Esophagus muscularis mucosa (tissue), 4 donors: ENCODE data around the gene PRR23E. TPM values are rescaled to one million over a fixed set of nuclear protein-coding genes. Genes with fewer than 3 reads are reported as not detected.

Experiments used
- DNase-seq: peaks from one replicate; pipeline ENCODE4 v3.0.0-alpha.2; 2017; ENCODE audit errors: extremely low spot score
- H3K27ac ChIP-seq, 4 donors: fragments of 200-600 bp; sonication (generic); replicated peaks in 1 of 4; 1 replicate in 3 of 4; 2 replicates in 1 of 4; pipeline ENCODE4 v1.5.1; 2016 to 2019; ENCODE audit warnings: mild to moderate bottlenecking in 1 of 4
- H3K27me3 ChIP-seq, 4 donors: fragments of 200-600 bp; sonication (generic); one replicate each; pipeline versions ENCODE4 v1.5.1 to v1.6.0; 2016 to 2019
- H3K36me3 ChIP-seq, 4 donors: fragments of 200-600 bp; sonication (generic); one replicate each; pipeline ENCODE4 v1.5.1; 2016 to 2019
- H3K4me1 ChIP-seq, 4 donors: fragments of 200-600 bp; sonication (generic); one replicate each; pipeline ENCODE4 v1.5.1; 2016 to 2019
- H3K4me3 ChIP-seq, 4 donors: fragments of 200-600 bp; sonication (generic); 1 replicate in 2 of 4; 2 replicates in 2 of 4; pipeline ENCODE4 v1.5.1; 2016 to 2019; ENCODE audit warnings: mild to moderate bottlenecking in 4 of 4, moderate library complexity in 1 of 4
- H3K9me3 ChIP-seq, 4 donors: fragments of 200-600 bp; sonication (generic); 1 replicate in 3 of 4; 2 replicates in 1 of 4; pipeline ENCODE4 v1.5.1; 2016 to 2019
- EP300 ChIP-seq: sonication (generic); formaldehyde crosslinking; IDR thresholded peaks from one replicate; pipeline ENCODE4 v1.6.1; 2017; ENCODE audit warnings: antibody characterized with exemption
- POLR2A ChIP-seq: fragments of 450-650 bp; IDR thresholded peaks from one replicate; pipeline ENCODE4 v1.6.1; 2017; ENCODE audit warnings: antibody characterized with exemption, moderate library complexity, mild to moderate bottlenecking, low read depth
- POLR2AphosphoS5 ChIP-seq, 2 donors: sonication (generic); formaldehyde crosslinking; IDR thresholded peaks; one replicate each; pipeline ENCODE4 v1.6.1; 2017; ENCODE audit warnings: antibody characterized with exemption in 2 of 2
- WGBS: methylation state at CpG from one replicate; pipeline ENCODE4 v1.1.5; 2018; 5-methylcytosine and 5-hydroxymethylcytosine counted together
- intact Hi-C: fragments of 100-400 bp; cut with DNase I; formaldehyde crosslinking; loops from one replicate; pipeline ENCODE4 v1.15.1; 2023
- total RNA-seq, 4 donors: library from RNA; depleted of rRNA; stranded (reverse); fragments of >200 nt; gene quantifications; one replicate each; pipeline versions ENCODE4 v1.1.0 to v1.2.1, GENCODE V29; 2016
- TF ChIP-seq, protein P1 (sequence below), 3 experiments: fragments of 200-600 bp in 2 of 3; fragments of 450-650 bp in 1 of 3; sonication (generic) in 2 of 3; IDR thresholded peaks; one replicate each; pipeline ENCODE4 v1.5.1; 2017 to 2019; ENCODE audit warnings: antibody characterized with exemption in 3 of 3, mild to moderate bottlenecking in 2 of 3, moderate library complexity in 1 of 3

Gene PRR23E
- total RNA-seq, 4 donors from 2014 or later, result not detected

DNA sequence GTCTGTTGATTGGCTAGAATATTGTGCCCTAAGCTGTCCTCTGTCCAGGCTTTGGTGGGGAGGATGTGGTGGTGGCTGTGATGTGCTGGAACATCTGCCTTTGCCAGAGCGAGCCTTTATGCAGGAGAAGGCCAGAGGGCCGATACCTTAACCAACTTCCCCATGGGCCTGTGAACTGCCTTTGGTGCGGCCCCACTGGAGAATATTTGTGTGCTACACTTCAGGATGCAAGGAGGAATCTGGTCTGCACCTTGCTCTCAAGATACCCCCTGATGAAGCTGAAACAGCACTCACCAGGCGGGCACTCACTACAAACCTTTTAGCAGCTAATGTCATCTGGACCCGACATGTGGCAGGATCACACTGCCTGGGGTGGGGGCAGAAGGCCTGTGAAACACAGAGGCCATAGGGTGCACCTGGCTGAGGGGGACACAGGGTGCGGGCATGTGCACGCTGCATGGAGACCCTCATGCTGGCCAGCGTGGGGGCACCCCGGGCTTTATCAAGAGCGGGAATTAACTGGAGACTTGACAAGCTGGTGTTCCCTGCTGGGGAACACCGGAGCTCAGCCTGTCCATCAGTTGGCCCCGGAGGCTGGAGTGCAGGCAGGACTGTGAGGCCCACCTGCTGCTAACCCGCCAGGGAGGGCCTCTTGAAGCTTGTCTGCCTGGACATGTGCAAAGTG, 16.4 kb downstream of the PRR23E start:
- Histone ChIP-seq H3K27ac (no peak overlapping the region), H3K4me3 (no peak overlapping the region), H3K9me3 (no peaks in the 10 kb centered on the region), H3K4me1 (no peaks in the 10 kb centered on the region), H3K27me3 (peaks cover 0 to 64% (median 0%) of the 10 kb centered on the region in 4 donors), H3K36me3 (no peaks in the 10 kb centered on the region)
- intact Hi-C loops, result no loop called here
- DNase-seq, result peak; percentile 90
- WGBS, result 90% methylated on average over 9 of the region's 13 CpGs
- TF ChIP-seq POLR2AphosphoS5 (IDR thresholded peaks at IDR 0.05), result no peak
- TF ChIP-seq EP300, result no peak
- TF ChIP-seq, protein P1, sequence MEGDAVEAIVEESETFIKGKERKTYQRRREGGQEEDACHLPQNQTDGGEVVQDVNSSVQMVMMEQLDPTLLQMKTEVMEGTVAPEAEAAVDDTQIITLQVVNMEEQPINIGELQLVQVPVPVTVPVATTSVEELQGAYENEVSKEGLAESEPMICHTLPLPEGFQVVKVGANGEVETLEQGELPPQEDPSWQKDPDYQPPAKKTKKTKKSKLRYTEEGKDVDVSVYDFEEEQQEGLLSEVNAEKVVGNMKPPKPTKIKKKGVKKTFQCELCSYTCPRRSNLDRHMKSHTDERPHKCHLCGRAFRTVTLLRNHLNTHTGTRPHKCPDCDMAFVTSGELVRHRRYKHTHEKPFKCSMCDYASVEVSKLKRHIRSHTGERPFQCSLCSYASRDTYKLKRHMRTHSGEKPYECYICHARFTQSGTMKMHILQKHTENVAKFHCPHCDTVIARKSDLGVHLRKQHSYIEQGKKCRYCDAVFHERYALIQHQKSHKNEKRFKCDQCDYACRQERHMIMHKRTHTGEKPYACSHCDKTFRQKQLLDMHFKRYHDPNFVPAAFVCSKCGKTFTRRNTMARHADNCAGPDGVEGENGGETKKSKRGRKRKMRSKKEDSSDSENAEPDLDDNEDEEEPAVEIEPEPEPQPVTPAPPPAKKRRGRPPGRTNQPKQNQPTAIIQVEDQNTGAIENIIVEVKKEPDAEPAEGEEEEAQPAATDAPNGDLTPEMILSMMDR (IDR thresholded peaks at IDR 0.05), result no peak
- no peak for TF ChIP-seq POLR2A

DNA sequence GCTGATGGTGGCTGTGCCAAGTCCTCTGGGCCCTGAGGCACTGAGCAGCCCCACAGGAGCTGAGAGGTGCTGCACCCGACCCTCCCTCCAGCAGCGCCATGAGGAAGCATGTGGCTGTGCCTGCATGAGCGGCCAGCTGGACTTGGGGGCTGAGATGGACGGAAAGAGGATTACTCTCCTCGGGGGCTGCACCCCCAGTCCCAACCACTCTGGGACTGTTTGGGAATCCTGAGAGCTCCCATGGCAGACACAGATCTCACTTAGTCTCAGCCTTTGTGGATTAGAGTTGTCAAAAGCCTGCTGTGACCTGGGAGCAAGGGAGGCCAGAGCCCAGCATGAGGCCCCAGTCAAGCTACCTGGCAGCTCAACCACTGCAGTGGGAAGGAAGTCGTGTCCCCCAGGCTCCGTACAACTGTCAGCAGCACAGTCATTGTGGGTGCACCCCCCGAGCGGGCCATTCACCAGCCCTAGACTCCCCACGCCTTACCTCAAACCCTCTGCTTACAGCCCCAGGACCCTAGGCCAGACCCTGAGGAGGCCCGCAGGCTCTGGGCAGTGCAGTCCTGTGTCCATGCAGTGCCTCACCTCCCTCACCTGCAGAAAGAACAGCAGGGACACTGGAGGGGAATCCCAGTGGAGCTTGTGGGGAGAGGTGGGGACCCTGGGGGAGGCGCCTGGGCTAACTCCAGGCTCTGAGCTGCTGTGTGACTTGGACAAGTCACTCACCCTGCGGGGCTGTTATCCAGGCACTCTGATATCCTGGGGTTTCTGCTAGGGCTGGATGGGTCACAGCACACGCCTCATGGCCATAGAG, 17.1 kb downstream of the PRR23E start:
- no peaks in the 10 kb centered on the region for H3K9me3 ChIP-seq
- DNase-seq, result peak; percentile 66
- H3K4me3 ChIP-seq, result no peak overlapping the region
- no peak for TF ChIP-seq EP300
- TF ChIP-seq, protein P1 (IDR thresholded peaks at IDR 0.05), result no peak
- no peak for TF ChIP-seq POLR2AphosphoS5 (IDR thresholded peaks at IDR 0.05)
- TF ChIP-seq POLR2A, result no peak
- peaks cover 0 to 64% (median 0%) of the 10 kb centered on the region in 4 donors for H3K27me3 ChIP-seq
- H3K36me3 ChIP-seq, result no peaks in the 10 kb centered on the region
- 64% methylated on average over 6 of the region's 14 CpGs for WGBS
- H3K4me1 ChIP-seq, result no peaks in the 10 kb centered on the region
- H3K27ac ChIP-seq, result no peak overlapping the region
- intact Hi-C loops, result no loop called here

DNA sequence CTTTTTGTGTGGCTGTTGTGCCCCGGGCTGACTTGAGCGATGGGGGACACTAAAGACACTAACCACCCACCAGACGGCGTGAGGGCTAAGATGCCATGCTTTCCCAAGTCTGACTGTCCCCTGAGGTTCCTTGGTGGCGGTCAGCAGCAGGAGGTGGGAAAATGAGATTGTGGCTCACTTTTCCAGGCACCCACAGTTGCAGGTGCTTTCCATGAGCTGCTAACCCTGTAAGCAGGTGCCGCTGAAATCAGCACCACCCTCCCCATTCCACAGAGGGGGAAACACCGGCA, 17.7 kb downstream of the PRR23E start:
- no peak overlapping the region for H3K27ac ChIP-seq
- intact Hi-C loops, result no loop called here
- H3K4me1 ChIP-seq, result no peaks in the 10 kb centered on the region
- TF ChIP-seq EP300, result no peak
- no peak for TF ChIP-seq POLR2AphosphoS5 (IDR thresholded peaks at IDR 0.05)
- TF ChIP-seq POLR2A, result no peak
- TF ChIP-seq, protein P1 (IDR thresholded peaks at IDR 0.05), result no peak
- no peaks in the 10 kb centered on the region for H3K9me3 ChIP-seq
- 86% methylated on average over 6 of the region's 7 CpGs for WGBS
- no peak for DNase-seq
- no peaks in the 10 kb centered on the region for H3K36me3 ChIP-seq
- H3K4me3 ChIP-seq, result no peak overlapping the region
- peaks cover 0 to 64% (median 0%) of the 10 kb centered on the region in 4 donors for H3K27me3 ChIP-seq

DNA sequence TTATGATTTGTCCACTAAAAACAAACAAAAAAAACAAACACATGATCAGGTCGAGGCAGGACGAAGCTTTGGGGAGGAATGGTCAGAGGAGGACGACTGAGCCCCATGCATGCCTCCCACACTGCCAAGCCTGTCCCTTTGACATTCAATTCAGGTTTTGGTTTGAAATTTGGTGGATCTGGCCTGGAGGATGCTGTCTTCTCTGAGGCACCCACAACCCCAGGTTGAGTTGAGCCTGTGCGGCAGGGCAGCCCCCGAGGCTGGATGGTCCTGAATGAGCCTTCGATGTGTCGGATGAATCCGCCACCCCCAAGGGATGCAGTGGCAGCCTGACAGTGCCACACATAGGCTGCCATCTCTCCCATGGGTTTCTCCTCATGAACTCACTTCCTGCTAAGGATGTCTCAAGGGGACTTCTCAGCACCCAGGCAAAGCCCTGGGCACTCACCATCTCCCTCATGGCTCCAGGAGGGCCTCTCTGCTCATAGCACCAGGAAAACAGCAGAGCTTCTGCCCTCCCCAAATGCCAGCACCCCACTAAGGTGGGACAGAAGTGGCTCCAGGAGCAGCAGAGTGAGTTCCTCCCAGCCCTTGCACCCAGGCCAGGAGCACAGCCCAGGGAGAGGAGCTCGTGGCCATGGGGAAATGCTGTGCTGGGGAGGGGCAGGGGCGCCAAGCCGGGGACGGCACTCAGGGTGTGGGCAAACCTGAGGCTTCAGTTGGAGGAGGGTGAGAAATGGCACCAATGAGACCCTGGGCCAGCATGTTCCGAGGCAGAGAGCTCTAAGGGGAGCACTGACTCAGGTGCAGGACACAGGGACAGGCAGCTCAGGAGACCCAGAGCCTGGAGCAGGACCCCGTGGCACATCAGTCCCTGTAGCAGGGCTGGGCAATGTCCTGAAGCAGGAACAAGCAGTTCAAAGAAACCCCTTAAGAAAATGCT, 18.5 kb downstream of the PRR23E start:
- intact Hi-C loops, result no loop called here
- Histone ChIP-seq H3K4me1 (no peaks in the 10 kb centered on the region), H3K9me3 (no peaks in the 10 kb centered on the region), H3K4me3 (no peak overlapping the region), H3K27ac (no peak overlapping the region), H3K27me3 (peaks cover 0 to 61% (median 0%) of the 10 kb centered on the region in 4 donors), H3K36me3 (no peaks in the 10 kb centered on the region)
- DNase-seq, result no peak
- TF ChIP-seq POLR2A (no peak), POLR2AphosphoS5 (IDR thresholded peaks at IDR 0.05) (no peak), EP300 (no peak)
- TF ChIP-seq, protein P1 (IDR thresholded peaks at IDR 0.05), result no peak
- 81% methylated on average over 9 of the region's 14 CpGs for WGBS
